Liver (tissue), 9 donors: ENCODE data around the gene FNDC7. TPM values are rescaled to one million over a fixed set of nuclear protein-coding genes. Genes with fewer than 3 reads are reported as not detected.
A peak's percentile ranks its signal among the peaks of the same experiment; 100 is the strongest.

Source experiments
- DNase-seq: peaks from one replicate; pipeline ENCODE4 v3.0.0-alpha.2; 2017; ENCODE audit warnings: low spot score
- H3K27ac ChIP-seq, 2 donors: one replicate each; pipeline ENCODE4 v1.7.0; 2013; ENCODE audit warnings: inconsistent platforms in 2 of 2, low read length in 2 of 2, control low read depth in 1 of 2, low read depth in 1 of 2, mild to moderate bottlenecking in 1 of 2
- H3K27me3 ChIP-seq, 4 donors: one replicate each; pipeline versions ENCODE4 v1.6.1 to v1.7.0; 2013; ENCODE audit warnings: low read length in 3 of 4, inconsistent platforms in 1 of 4, mild to moderate bottlenecking in 1 of 4, moderate library complexity in 1 of 4; ENCODE audit not compliant: control insufficient read depth in 4 of 4, insufficient read depth in 4 of 4
- H3K36me3 ChIP-seq, 4 donors: one replicate each; pipeline versions ENCODE4 v1.6.1 to v1.7.0; 2013; ENCODE audit warnings: low read length in 3 of 4, mild to moderate bottlenecking in 3 of 4, low read depth in 1 of 4, moderate library complexity in 1 of 4; ENCODE audit not compliant: control insufficient read depth in 4 of 4, insufficient read depth in 3 of 4
- H3K4me1 ChIP-seq, 4 donors: one replicate each; pipeline versions ENCODE4 v1.6.1 to v1.7.0; 2013; ENCODE audit warnings: low read length in 3 of 4, mild to moderate bottlenecking in 3 of 4, moderate library complexity in 1 of 4; ENCODE audit not compliant: control insufficient read depth in 4 of 4, insufficient read depth in 4 of 4
- H3K4me3 ChIP-seq, 3 donors: one replicate each; pipeline versions ENCODE4 v1.6.1 to v1.7.0; 2013; ENCODE audit warnings: low read length in 3 of 3, control low read depth in 1 of 3, low read depth in 1 of 3, mild to moderate bottlenecking in 1 of 3
- H3K9ac ChIP-seq, 2 donors: one replicate each; pipeline ENCODE4 v1.7.0; 2013; ENCODE audit warnings: low read length in 2 of 2, mild to moderate bottlenecking in 2 of 2, moderate library complexity in 2 of 2, control low read depth in 1 of 2, low read depth in 1 of 2
- H3K9me3 ChIP-seq, 4 donors: one replicate each; pipeline versions ENCODE4 v1.6.1 to v1.7.0; 2013; ENCODE audit warnings: low read length in 3 of 4; ENCODE audit not compliant: control insufficient read depth in 4 of 4
- EGR1 ChIP-seq, 2 donors: IDR thresholded peaks; 2 replicates each; pipeline ENCODE4 v1.6.1; 2016 to 2018; ENCODE audit warnings: antibody characterized with exemption in 2 of 2, low read depth in 2 of 2
- FOXA1 ChIP-seq: IDR thresholded peaks from 2 replicates; pipeline ENCODE4 v1.6.1; 2016; ENCODE audit warnings: antibody characterized with exemption
- FOXA2 ChIP-seq: IDR thresholded peaks from 2 replicates; pipeline ENCODE4 v1.6.1; 2016; ENCODE audit warnings: antibody characterized with exemption
- GABPA ChIP-seq, 2 donors: IDR thresholded peaks in 1 of 2; conservative IDR thresholded peaks in 1 of 2; 2 replicates each; pipeline ENCODE4 v1.6.1; 2016; ENCODE audit warnings: antibody characterized with exemption in 2 of 2, mild to moderate bottlenecking in 1 of 2, moderate library complexity in 1 of 2
- HNF4A ChIP-seq, 2 donors: conservative IDR thresholded peaks; 2 replicates each; pipeline ENCODE4 v1.6.1; 2016; ENCODE audit warnings: antibody characterized with exemption in 2 of 2, mild to moderate bottlenecking in 2 of 2
- HNF4G ChIP-seq: IDR thresholded peaks from 2 replicates; pipeline ENCODE4 v1.6.1; 2016; ENCODE audit warnings: antibody characterized with exemption
- JUND ChIP-seq, 2 donors: IDR thresholded peaks; 2 replicates each; pipeline ENCODE4 v1.6.1; 2016; ENCODE audit warnings: antibody characterized with exemption in 2 of 2
- NR2F2 ChIP-seq: IDR thresholded peaks from 2 replicates; pipeline ENCODE4 v1.6.1; 2016; ENCODE audit warnings: antibody characterized with exemption
- SP1 ChIP-seq: IDR thresholded peaks from 2 replicates; pipeline ENCODE4 v1.6.1; 2018; ENCODE audit warnings: antibody characterized with exemption, mild to moderate bottlenecking
- TAF1 ChIP-seq: conservative IDR thresholded peaks from 2 replicates; pipeline ENCODE4 v1.6.1; 2016; ENCODE audit warnings: antibody characterized with exemption, mild to moderate bottlenecking
- YY1 ChIP-seq: IDR thresholded peaks from 2 replicates; pipeline ENCODE4 v1.6.1; 2016; ENCODE audit warnings: antibody characterized with exemption, mild to moderate bottlenecking
- WGBS: extraction: QIAGEN DNeasy Blood & Tissue Kit; methylation state at CpG from one replicate; pipeline ENCODE4 v1.1.7; 2013; 5-methylcytosine and 5-hydroxymethylcytosine counted together
- polyA plus RNA-seq, 2 donors: library from polyadenylated mRNA; stranded (reverse) in 1 of 2; unstranded in 1 of 2; fragments of 200-250 nt in 1 of 2; fragments of >200 nt in 1 of 2; fragmentation: Nextera tagmentation in 1 of 2; extraction: Ambion mirVana in 1 of 2; gene quantifications; one replicate each; pipeline versions ENCODE4 v1.2.1 to v1.2.3, GENCODE V29; 2013 to 2015
- total RNA-seq, 2 donors: library from RNA; depleted of rRNA; stranded (reverse); fragments of >200 nt; gene quantifications; one replicate each; pipeline ENCODE4 v1.2.3, GENCODE V29; 2014
- TF ChIP-seq, protein P1 (sequence below): IDR thresholded peaks from 2 replicates; pipeline ENCODE4 v1.6.1; 2016; ENCODE audit warnings: antibody characterized with exemption
- TF ChIP-seq, protein P2 (sequence below): IDR thresholded peaks from 2 replicates; pipeline ENCODE4 v1.6.1; 2016; ENCODE audit warnings: antibody characterized with exemption
- TF ChIP-seq, protein P3 (sequence below): fragments of 150-350 bp; IDR thresholded peaks from 2 replicates; pipeline ENCODE4 v1.5.1; 2017; ENCODE audit warnings: improper control_type of control experiment, low read depth, low read length; ENCODE audit not compliant: missing input control
- TF ChIP-seq, protein P4 (sequence below): IDR thresholded peaks from 2 replicates; pipeline ENCODE4 v1.6.1; 2016; ENCODE audit warnings: antibody characterized with exemption
- donor health status: healthy.
- donor health status: healthy.
- donor health status: healthy.
- donor health status: healthy.
- donor health status: healthy.

FNDC7 gene
- total and polyA plus RNA-seq, 4 donors = not detected

DNA sequence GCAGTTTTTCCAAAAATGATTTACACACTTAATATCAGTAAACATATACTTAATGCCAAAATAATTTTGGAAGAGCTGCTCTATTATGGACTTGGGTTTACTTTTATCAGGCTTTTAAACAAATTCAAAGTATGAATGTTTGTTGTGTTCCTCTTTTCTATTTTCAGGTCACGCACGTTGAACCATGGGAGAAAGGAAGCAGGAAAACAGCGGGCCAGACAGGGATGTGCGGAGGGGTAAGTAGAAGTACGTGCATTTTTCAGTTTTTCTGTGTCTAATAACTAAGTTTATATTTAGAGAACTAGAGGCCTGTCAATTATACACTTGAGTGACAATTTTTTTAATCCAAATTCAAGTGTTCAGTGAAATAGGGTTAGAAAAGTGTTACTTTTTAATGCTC lies 17.2 kb upstream of the FNDC7 start:
- H3K4me1 ChIP-seq = peaks cover 2 to 27% (median 12%) of the 10 kb centered on the region in 4 donors
- peaks cover 4 to 50% (median 42%) of the 10 kb centered on the region in 4 donors for H3K36me3 ChIP-seq
- no peaks in the 10 kb centered on the region for H3K27me3 ChIP-seq
- TF ChIP-seq SP1 = no peak
- TF ChIP-seq, protein P1, sequence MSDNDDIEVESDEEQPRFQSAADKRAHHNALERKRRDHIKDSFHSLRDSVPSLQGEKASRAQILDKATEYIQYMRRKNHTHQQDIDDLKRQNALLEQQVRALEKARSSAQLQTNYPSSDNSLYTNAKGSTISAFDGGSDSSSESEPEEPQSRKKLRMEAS = no peak
- no peak overlapping the region for H3K27ac ChIP-seq
- DNase-seq = no peak
- no peaks in the 10 kb centered on the region for H3K9me3 ChIP-seq
- WGBS = 65% methylated on average over 5 of the region's 5 CpGs
- H3K4me3 ChIP-seq = no peak overlapping the region
- H3K9ac ChIP-seq = peak overlapping the region in 1 of 2 donors; percentile 40

DNA sequence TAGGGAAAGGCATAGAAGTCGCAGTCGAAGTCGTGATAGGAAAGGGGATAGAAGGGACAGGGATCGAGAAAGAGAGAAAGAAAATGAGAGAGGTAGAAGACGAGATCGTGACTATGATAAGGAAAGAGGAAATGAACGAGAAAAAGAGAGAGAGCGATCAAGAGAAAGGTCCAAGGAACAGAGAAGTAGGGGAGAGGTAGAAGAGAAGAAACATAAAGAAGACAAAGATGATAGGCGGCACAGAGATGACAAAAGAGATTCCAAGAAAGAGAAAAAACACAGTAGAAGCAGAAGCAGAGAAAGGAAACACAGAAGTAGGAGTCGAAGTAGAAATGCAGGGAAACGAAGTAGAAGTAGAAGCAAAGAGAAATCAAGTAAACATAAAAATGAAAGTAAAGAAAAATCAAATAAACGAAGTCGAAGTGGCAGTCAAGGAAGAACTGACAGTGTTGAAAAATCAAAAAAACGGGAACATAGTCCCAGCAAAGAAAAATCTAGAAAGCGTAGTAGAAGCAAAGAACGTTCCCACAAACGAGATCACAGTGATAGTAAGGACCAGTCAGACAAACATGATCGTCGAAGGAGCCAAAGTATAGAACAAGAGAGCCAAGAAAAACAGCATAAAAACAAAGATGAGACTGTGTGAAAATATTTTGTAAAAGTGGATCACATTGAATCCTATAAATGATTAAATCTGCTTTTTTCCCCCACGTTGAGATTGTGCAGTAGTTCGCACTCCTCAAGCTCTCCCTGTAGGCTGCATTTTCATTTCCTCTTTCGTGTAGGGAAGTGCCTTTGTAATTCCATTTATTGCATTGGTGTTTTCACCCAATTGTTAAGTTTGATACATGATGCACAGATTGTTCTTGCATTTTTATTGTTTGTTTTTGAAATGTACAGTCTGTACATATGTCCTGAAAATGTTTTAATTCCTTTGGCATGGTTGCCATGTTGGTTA lies 13.1 kb upstream of the FNDC7 start:
- no peak for DNase-seq
- 89% methylated on average over 22 of the region's 22 CpGs for WGBS
- Histone ChIP-seq H3K9ac (no peak overlapping the region), H3K4me3 (no peak overlapping the region), H3K27me3 (no peaks in the 10 kb centered on the region), H3K36me3 (peaks cover 4 to 59% (median 48%) of the 10 kb centered on the region in 4 donors), H3K4me1 (peaks cover 0 to 5% (median 1%) of the 10 kb centered on the region in 4 donors), H3K27ac (no peak overlapping the region), H3K9me3 (no peaks in the 10 kb centered on the region)
- TF ChIP-seq, protein P1 = no peak
- TF ChIP-seq EGR1 (IDR thresholded peaks at IDR 0.05; ENCODE audit: low read depth in 2 of 2) (no peak), FOXA1 (no peak), YY1 (no peak), JUND (IDR thresholded peaks at IDR 0.05) (no peak), NR2F2 (no peak), HNF4G (no peak)
- TF ChIP-seq, protein P2, sequence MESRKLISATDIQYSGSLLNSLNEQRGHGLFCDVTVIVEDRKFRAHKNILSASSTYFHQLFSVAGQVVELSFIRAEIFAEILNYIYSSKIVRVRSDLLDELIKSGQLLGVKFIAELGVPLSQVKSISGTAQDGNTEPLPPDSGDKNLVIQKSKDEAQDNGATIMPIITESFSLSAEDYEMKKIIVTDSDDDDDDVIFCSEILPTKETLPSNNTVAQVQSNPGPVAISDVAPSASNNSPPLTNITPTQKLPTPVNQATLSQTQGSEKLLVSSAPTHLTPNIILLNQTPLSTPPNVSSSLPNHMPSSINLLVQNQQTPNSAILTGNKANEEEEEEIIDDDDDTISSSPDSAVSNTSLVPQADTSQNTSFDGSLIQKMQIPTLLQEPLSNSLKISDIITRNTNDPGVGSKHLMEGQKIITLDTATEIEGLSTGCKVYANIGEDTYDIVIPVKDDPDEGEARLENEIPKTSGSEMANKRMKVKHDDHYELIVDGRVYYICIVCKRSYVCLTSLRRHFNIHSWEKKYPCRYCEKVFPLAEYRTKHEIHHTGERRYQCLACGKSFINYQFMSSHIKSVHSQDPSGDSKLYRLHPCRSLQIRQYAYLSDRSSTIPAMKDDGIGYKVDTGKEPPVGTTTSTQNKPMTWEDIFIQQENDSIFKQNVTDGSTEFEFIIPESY = no peak
- TF ChIP-seq, protein P3, sequence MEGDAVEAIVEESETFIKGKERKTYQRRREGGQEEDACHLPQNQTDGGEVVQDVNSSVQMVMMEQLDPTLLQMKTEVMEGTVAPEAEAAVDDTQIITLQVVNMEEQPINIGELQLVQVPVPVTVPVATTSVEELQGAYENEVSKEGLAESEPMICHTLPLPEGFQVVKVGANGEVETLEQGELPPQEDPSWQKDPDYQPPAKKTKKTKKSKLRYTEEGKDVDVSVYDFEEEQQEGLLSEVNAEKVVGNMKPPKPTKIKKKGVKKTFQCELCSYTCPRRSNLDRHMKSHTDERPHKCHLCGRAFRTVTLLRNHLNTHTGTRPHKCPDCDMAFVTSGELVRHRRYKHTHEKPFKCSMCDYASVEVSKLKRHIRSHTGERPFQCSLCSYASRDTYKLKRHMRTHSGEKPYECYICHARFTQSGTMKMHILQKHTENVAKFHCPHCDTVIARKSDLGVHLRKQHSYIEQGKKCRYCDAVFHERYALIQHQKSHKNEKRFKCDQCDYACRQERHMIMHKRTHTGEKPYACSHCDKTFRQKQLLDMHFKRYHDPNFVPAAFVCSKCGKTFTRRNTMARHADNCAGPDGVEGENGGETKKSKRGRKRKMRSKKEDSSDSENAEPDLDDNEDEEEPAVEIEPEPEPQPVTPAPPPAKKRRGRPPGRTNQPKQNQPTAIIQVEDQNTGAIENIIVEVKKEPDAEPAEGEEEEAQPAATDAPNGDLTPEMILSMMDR = no peak

DNA sequence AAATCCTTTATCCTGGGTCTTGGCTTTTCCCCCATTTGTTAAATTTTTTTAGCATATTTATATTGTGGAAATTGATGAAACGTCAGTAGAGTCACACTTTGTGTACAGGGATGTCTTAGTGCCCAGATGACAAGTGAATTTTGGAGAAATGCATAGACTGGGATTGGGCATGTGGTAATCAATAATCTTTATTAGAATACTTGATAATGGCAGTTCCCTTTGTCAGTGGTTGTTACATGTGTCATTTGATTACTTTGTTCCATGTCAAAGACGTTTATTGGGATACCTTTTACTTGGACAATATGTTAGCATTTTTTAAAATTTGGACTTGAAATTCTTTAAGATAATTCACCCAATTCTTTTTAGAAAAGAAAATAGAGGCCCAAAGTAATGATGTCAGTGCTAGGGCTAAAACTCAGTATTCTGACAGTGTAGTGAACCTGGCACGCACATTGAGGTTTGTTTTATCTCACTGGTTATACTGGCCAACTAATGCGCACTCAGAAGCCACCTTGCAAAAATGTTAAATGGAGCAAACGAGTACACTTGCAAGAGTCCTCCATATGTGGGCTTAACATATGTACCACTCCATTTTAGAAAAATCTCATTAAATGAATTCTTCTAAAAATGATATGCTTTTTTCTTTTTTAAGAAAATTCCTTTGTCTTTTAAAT lies 11.4 kb upstream of the FNDC7 start:
- no peaks in the 10 kb centered on the region for H3K4me1 ChIP-seq
- 90% methylated on average over 5 of the region's 5 CpGs for WGBS
- TF ChIP-seq HNF4A (conservative IDR thresholded peaks at IDR 0.05) = no peak
- TF ChIP-seq HNF4G = no peak
- TF ChIP-seq FOXA2 = no peak
- TF ChIP-seq, protein P2 = no peak
- no peak for TF ChIP-seq GABPA (IDR thresholded peaks at IDR 0.05 in 1 of 2, conservative IDR thresholded peaks at IDR 0.05 in 1 of 2)
- no peak for TF ChIP-seq JUND (IDR thresholded peaks at IDR 0.05)
- no peak for TF ChIP-seq SP1
- no peak for TF ChIP-seq YY1
- TF ChIP-seq FOXA1 = no peak
- no peak for TF ChIP-seq EGR1 (IDR thresholded peaks at IDR 0.05; ENCODE audit: low read depth in 2 of 2)
- no peak for TF ChIP-seq TAF1
- TF ChIP-seq, protein P1 = no peak
- TF ChIP-seq, protein P4, sequence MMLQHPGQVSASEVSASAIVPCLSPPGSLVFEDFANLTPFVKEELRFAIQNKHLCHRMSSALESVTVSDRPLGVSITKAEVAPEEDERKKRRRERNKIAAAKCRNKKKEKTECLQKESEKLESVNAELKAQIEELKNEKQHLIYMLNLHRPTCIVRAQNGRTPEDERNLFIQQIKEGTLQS = no peak

More for the DNA sequence above, 11.4 kb upstream of the FNDC7 start:
- Histone ChIP-seq H3K9ac (no peak overlapping the region), H3K27ac (no peak overlapping the region), H3K27me3 (no peaks in the 10 kb centered on the region), H3K4me3 (no peak overlapping the region), H3K36me3 (peaks cover 4 to 50% (median 42%) of the 10 kb centered on the region in 4 donors), H3K9me3 (no peaks in the 10 kb centered on the region)
- no peak for DNase-seq
